GM21447 (cell line): Measurements from ENCODE around the gene POMGNT2.

Experiments
- ATAC-seq: cut with Tn5 transposase; IDR thresholded peaks from one replicate; pipeline ENCODE4 v1.9.1; 2021; ENCODE audit not compliant: unreplicated experiment

Gene POMGNT2

DNA sequence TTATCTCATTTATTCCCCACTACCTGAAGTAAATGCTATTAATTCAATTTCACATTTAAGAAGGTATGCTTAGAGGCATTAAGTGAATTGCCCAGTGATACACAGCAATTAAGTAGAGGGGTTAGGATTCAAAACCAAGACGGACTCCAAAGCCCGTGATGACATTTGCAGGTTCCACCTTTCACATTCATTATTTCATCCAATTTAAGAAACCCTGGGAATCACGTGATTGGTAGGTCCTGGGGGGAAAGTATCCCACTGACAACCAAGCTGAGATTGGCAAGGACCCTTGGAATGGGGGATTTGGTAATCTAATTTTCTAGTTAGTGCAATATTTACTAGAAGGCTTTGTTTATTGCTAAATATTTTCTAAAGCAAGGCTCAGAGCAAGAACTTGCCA, 1.8 kb downstream of the POMGNT2 start:
- ATAC-seq, result no peak

DNA sequence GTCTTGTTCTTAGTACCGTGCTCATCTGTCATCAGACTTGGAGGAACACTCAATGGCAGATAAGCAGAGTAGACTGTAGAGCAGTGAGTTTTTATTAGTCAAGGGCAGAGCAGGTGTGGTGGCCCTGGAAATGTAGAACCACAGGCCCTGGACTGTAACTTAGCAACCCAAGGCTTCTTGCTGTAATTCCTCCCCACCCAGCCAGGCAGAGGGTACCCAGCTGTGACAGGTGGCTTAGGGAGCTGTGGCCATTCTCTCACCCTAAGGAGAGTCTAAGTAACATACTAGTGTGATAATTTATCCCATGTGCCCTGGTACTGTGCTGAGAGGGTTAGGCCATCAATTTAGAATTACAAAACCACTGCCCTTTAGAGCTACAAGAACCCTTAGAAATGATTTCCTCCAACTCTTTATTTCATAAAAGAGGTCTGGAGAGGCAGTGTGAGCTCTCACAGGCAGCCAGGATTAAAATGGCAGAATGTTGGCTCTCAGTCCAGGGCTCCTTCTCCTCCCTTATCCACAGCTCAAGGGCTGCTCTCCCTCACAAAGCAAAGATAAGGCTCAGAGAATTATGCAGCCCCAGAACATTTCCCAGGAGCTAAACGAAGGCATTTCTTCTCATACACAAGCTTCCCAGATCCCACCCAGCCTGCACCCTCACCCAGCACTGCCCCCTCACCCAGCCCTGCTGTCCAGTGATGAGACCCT, 3.0 kb downstream of the POMGNT2 start:
- ATAC-seq, result no peak

DNA sequence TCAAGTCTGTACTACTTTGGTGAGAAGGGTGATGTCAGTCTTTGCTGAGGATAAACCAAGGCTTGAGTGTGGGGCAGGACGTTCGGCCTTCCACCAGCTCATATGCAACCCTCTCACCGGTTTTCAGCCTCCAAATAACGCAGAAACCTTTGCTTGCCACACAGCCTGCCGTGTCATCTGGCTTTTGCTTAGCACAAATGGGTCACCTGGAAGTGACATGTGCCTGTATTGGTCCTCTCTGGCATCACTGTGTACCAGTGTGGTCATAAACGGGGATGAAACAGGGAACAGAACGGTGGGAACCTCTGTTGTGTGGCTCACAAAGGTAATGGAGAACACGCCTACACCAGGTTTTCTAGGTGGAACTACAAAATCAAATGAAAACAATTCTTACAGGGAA, 7.1 kb downstream of the POMGNT2 start:
- no peak for ATAC-seq

DNA sequence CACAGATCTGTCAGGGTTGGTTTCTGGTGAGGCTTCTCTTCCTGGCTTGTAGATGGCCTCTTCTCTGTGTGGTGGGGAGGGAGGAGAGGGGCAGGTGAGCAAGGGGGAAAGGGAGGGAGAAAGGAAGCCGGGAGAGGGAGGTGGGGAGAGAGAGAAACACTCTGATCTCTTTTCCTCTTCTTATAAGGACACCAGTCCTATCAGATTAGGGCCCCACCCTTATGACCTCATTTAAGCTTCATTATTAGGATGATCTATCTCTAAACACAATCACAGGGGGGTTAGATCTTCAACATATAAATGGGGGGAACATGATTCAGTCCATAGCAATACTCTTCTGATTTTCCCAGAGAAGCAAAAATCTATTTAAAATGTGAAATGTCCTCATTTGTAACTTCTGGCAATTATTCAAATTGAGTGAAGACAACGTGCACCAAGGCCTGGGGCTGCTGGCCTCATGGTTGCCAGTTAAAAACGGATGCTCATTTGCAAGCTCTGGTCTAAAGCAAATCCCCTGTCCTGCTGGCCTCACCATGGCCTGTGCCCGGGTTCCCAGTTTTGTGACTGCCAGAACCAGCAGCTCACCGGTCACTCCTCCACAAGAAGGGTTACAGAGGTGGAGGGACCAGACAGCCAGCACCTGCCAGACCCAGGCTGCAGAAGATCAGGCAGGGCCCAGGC, 8.3 kb downstream of the POMGNT2 start:
- ATAC-seq, result no peak

DNA sequence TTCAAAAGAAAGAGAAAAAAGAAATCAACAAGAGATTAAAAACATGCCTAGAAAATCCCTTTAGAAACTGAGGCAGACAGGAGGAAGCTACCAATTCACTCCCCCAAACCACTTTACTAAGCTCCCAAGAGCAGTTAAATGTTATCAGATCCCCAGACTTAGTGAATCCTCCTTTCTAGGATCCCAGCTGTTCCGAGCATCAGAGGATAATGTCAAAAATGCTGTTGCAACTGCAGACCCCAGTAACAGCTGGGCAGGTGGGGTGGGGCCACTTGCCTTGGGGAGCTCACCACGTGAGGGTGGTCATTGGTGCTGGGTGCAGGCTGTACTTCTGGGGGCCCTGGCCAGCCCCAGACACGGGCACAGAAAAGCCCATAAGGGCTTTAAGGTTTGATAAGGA, 9.1 kb downstream of the POMGNT2 start:
- no peak for ATAC-seq

DNA sequence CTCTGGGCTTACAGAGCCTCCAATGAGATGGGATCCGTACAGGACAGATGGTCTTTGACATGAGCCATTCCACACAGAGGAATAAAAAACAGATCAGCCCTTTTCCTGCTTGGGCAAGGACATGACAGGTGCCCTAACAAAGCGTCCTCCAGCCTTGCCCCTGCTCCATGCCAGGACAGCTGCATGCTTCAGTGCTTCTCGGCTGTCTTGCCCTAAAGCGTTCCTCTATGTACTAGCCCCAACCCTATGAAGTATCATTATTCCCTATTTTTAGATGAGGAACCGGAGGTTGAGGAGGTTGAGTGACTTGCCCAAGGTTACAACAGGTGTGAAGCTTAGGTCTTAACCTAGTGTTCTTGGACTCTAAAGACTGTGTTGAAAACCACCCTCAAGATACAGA, 10.5 kb downstream of the POMGNT2 start:
- no peak for ATAC-seq

DNA sequence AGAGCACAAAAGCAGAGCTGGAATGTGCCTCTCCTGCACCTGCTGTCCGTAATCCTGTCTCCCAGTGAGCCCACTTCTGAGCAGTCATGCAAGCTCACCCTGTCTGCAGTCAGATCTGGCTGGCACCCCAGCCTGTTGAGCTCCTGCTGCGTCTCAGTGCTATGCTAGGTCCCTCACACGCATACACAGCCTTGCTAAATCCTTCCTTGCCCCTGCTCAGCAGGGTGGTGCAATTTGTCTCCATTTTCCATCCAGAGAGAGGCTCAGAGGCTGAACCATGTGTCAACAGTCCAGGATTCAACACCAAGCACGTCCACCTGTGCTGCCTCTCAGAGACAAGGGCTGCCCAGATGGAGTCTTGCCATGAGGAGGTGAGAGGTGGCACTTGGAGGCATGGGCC, 11.0 kb downstream of the POMGNT2 start:
- ATAC-seq, result no peak

DNA sequence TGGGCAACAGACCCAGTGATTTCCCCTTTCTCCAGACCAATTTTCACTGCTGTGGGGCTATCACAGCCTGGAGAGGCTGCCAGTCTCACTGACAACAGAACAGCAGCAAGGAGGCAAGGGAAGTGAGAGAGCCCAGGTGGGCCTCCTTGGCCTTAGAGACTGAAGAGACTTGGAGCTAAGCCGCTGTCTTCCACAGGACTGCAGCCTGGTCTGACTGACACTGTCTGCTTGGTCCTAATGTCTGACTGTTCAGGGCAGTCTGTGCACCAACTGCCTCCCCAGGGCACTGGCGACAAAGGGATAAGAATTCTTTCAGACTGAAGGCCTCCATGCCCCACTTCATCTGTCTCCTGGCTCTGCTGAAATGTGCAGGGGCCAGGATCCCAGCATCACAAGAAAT, 11.5 kb downstream of the POMGNT2 start:
- no peak for ATAC-seq

DNA sequence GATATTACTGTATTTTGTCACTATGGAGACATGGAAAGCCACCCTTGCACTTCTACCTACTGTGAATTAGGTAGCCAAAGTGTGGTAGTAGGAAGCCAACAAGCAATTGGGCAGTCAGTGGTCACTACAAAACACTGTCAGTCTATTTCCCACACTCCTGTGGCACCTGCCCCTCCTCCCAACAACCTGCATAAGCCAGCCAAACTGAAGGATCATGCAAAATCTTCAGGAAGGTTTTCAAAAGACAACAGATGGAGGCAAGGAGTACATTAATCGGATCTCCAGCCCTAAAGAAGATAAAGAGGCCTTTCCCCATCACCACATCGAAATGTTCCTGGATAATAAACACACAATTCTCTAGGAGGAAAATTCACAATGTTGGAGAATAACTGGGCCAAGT, 11.9 kb downstream of the POMGNT2 start:
- no peak for ATAC-seq

DNA sequence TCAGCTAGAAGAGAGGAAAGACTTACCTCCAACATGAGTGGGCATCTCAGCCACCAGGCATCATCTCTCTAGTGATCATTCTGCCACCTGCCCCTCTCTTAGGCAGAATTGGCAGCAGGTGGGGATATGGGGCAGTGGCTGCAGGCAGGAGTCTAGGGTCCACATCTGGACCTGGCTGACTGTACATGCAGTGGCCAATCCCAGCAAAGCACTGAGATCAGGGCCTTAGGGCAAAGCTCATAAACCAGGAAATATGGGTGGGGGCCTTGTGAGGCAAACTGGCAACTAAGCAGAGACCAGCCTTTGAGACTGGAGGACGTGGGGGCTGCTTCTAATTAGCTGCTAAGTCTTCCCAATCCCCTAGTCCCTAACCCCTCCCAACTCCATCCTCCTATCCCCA, 12.9 kb downstream of the POMGNT2 start:
- ATAC-seq, result no peak

DNA sequence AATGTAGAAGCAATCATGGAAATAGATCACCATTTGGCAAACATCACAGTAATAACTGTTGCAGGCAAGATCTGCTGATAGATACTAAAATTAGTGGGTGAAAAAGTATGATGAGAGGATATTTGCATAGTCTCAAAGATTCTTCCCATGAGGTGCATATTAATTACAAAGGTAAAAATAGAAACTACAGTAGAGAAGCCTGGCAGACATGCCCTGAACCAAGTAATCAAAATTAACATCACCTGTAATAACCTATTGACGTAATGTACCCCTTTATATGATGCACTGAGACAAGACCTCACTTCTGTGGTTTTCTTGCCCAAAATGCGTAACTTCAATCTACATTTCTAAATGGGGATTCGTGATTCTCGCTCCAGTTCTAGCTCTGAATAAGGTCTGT, 14.4 kb downstream of the POMGNT2 start:
- ATAC-seq, result no peak

DNA sequence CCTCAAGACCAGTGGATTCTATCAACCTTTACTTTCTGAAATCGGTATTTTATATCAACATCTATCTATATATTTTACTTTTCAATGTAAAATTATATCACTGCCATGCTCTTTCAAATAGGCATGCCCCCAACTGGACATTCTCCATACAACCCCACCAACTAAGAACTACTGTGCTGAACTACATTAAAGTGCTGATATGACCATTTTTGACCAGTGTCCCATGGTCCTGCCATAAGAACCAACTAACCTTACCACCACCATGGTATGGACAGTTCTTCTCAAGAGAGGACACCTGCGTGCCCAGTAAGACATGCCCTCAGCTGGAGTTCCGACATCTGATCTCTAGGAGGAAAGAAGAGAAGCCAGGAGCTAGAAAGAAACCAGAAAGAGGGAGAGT, 15.6 kb downstream of the POMGNT2 start:
- no peak for ATAC-seq

DNA sequence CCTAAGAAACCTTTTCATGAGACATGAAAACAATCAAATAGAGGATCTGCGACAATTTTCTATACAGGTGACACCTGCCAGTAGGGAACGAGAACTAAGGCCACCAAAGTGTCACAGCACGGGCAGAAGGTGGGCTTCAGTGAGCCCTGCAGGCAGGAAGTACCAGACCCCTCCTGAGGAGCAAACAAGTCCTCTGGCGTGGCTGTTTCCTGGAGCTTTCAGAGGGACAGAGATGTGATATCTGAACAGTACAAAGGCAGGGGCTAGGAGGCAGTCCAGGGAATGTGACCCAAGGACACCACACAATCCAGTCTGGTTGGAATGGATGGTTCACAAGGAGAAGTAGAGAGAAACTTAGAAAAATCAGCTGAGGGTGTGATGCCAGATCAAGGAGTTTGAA, 16.8 kb downstream of the POMGNT2 start:
- no peak for ATAC-seq

DNA sequence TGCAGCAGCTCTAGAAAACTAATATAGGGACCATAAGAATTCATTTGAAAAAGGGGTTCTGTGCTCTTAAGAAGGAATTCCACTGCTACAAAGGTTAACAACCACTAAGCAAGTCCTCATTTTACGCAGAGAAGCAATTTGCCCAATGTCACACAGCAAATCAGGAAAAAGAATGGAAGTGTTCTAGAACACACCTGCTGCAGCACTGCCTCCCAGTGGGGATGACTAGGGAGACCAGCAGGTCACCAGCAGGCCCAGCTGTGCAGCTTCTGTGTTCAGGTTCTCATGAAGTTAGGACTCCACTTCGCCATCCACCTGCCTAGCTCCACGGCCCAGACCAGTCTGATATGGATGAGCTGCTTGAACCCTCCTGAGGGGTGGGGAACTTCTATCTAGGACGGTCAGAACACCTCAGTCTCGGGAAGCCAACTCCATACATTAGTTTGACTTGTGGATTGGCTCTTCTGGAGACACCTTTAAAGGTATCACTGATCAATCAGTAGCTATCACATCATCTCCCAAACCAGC, 18.6 kb downstream of the POMGNT2 start:
- no peak for ATAC-seq

DNA sequence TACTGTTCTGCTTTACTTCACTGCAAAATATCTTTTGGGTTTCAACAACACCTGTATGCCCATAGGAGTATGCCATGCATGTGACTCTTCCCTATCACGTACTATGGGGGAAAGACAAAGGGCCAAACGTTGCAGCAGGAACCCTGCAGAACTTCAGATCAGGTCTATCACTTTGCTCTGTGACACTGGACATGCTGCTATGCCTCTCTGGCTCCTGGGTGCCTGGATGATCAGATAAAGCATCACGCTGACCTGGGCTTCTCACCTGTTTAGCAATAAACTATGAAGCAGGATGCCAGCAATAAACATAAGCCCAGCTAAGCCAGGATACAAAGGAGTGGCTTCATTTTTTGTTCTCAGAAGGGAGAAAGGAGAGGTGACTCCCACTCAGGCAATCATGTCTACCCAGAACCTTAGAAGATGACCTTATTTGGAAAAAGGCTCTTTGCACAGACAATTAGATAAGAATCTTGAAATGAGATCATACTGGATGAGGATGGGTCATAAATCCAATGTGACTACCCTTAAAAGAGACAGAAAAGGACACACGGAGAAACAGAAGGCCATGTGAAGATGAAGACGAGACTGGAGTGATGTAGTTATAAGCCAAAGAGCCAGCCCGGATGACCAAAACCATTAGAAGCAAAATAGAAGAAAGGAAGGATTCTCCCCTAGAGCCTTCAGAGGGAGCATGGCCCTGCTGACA, 19.3 kb downstream of the POMGNT2 start:
- no peak for ATAC-seq

DNA sequence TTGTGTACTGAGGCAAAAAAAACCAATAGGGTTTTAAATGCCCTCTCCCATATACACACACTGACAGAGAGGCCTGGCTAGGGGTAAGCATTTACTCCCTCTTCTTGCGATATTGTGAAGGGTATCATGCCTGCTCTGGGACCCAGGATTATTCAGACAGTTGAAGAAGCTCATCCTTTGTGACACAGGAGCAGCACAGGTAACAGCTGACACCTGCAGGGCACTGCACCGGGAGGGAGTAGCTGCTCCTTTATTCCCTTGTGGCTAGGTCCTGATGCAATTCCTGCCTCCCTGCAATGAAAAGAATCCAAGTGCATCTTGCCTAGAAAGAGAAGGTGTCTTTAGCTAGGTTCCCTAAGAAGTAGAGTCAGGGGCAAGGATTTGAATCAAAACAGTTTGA, 23.4 kb downstream of the POMGNT2 start:
- ATAC-seq, result no peak

DNA sequence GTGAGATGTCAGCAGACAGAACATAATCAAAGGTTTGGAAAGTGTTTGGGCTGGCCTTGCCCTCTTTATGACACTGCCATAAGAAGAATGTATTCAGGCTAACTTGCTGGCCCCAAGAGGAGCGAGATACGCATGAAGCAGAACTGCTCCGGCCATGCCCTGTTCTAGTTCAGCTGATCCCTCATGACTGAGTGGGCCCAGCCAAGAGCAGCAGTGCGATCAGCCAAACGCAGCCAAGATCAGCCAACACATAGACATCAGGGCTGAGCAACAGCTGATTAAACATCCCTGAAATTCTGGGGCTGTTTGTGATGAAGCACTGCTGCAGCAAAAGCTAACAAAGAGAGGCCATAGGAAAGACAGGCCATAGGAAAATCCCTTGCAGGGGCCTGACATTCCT, 24.1 kb downstream of the POMGNT2 start:
- ATAC-seq, result no peak

DNA sequence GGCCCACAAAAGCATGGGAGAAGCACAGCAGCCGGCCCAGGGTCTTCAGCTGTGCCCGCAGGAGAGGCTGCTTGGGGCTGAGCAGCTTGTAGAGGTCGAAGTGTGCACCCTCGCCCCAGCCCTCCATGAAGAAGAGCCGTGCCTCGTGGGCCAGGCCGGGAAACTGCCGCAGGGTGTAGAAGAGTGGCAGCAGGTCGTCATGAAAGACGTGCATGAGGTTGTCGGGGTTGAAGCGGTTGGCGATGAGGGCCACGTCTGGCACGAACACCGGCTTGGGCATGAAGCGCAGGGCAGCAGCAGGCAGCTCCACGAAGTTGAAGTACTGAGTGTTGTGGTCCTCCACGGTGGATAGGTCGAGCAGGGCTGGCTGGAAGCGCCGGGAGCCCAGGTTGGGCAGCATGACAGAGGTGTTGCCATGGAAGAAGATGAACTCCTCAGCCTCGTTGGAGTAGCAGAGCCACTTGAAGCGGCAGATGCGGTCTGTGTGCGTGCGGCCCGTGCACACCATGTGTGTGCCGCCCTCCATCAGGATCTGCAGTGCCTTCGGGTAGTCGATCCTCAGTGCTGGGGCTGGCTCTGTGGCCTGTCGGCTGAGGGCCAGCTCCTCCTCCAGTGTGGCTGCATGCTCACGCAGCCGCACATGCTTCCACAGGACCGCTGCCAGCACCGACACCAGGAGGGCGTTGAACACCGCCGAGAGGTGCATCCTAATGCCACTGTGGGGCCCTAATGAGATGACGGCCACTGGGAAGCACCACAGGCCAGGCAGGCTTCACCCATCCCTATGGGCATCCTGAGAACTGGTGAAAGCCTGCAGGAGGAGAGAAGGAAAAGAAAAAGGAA, 24.9 kb downstream of the POMGNT2 start:
- ATAC-seq, result no peak

DNA sequence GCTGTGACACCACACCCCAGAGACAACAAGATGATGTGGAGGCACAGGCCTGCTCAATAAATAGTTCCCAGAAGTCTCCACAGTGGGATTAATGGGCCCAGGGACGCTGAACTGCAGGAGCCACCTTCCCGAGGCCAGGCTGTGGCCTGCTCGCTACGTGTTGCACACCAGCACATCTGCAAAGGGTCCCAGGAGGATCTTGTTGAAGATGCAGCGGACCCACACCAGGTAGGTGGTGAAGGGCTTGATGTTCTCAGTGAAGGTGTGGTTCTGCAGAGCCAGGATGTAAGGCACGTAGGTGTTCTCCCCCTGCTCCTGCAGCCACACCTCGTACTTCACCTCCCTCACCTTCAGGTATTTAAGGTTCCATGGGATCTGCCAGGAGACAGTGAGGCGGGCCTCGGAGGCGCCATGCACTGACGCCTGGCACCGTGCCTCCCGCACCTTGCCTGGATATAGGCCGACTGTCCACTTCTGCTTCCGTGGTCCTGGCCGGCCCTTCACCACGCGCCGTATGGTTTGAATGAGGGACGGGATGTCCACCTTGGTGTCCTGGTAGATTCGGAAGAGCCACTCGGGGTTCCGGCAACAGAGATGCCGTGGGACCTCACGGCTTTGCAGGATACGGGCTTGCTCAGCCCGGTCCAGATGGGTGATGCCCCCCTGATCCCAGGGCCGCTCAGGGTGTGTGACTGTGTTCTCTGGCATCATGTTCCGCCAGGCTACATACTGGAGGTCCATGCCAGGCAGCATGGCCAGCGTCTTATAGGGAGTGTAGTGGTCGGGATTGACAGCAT, 26.1 kb downstream of the POMGNT2 start:
- ATAC-seq, result no peak

DNA sequence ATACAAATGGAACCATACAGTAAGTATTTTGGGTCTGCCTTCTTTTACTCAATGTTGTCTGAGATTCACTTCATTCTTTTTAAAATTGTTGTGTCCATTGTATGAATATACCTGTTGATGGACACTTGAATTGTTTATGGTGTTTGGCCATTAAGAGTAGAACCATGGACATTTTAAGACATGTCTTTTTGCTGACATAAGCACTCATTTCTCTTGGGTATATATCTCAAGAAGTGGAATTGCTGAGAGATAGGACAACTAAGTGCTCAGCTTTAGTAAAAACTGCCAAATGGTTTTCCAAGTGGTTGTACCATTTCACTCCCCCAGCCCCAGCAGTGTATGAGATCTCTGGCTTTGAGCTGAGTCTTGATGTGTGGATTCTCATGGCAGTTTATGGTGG, 28.2 kb downstream of the POMGNT2 start:
- no peak for ATAC-seq
